GM18858 (cell line): ENCODE results near the gene HMG20B.
A peak's percentile ranks its signal among the peaks of the same experiment; 100 is the strongest.
"Not testable (repeated sequence)": the region's sequence is repeated elsewhere in the genome, so short reads cannot be mapped to it uniquely, and the experiment has no call there.

ENCODE experiments used
- ATAC-seq: cut with Tn5 transposase; IDR thresholded peaks from one replicate; pipeline ENCODE4 v1.9.1; 2021; ENCODE audit not compliant: unreplicated experiment

HMG20B gene

DNA sequence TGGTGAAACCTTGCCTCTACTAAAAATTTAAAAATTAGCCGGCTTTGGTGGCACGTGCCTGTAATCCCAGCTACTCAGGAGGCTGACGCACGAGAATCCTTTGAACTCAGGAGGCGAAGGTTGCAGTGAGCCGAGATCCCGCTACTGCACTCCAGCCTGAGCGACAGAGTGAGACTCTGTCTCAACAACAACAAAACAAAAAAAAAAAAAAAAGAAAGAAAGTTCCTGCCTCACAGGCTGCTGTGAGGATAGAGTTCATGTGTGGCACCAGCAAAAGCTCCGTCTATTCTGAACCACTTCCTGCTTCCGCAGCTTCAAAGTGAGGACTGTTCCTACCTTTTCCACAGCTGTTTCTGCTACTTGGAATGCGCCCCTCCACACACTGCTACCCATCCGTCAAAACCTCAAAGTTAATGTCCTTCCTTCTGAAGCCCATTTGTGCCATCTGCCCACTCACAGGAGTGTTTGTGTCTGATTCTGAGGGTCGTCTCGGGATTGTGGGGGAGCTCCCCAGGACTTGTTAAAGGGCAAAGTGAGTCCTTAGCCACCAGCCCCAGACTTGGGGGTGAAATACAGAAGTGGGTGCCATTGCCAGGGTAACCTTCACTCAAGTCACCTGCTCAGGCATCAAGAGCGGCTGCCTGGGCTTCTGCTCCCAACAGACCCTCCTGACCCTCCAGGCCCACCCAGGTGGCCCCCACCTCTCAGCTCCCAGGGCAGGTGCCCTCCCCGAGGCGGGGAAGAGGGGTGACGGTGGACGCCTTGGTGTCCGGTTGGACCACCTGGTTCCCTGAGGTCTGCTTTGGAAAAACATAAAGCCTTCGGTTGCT, 18.3 kb upstream of the HMG20B start:
- ATAC-seq: no peak

DNA sequence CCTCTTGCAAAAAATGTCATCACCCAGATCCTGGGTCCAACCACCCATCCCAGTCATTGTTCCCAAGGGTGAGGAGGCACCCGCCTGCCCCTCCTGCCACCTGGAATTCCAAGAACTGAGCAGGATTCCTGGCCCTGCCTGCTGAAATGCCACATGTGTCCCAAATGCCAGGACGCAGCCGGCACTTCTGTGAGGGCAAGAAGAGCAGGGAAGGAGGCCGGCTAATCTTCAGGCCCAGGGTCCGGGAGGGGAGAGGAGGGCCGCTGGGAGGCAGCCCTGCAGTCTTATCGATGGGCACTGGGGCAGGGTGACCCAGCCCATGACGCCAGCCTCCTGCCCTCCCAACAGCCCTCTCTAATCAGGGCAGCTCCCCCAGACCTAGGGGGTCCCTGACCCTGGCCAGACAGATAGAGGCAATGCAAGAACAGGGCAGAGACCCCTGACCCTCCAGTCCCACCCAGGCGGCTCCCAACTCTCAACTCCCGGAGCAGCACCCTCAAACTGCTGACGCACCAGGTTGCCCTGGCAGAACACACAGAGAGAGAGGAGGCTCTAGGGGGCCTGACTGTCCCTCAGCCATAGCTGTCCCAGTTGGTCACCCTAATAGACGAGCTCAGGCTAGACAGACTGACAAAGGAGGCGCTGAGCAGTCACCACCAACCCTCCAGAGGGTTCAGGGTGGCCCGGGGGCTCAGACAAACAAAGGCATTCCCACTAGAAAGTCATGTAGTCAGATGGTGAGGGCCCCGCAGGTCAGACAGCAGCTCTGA, 16.9 kb upstream of the HMG20B start:
- no peak for ATAC-seq

DNA sequence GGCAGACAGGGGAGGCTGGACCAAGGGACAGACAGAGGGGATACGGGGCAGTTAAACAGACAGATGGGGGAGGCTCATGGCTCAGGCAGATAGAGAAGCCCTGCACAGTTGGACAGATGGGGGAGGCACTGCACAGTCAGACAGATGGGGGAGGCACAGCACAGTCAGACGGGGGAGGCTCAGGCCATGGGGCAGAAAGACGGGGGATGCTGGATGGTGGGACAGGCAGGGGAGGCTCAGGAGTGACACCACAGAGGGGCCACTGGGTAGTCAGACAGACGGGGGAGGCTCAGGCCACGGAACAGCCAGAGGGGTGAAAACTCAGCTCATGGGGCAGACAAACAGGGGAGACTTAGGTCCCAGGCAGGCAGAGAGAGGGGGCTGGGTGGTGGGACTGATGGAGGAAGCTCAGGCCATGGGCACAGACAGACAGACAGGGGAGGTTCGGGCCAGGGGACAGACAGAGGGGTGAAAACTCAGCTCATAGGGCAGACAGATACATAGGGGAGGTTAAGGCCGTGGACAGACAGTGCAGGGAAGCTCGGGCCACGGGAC, 16.2 kb upstream of the HMG20B start:
- ATAC-seq: no peak

DNA sequence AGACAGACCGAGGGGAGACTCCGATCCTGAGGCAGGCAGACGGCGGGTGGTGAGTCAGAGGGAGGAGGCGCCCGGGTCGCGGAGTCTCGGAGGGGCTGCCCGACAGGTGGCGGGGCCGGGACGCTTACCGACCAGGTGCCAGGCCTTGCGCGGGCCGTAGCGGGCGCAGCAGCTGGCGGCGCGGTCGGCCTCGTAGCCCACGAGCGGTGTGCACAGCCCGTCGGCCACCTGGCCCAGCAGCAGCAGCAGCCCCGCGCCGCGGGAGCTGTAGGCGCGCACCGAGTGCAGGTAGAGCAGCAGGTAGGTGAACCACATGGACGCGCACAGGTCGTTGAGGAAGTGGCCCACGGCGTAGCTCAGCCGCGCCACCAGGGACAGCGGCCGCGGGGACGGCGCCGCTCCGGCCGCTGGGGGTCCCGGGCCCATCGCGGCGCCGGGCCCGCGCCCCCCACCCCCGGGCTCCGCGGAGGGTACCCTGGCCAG, 15.7 kb upstream of the HMG20B start:
- peak; percentile 15 for ATAC-seq

DNA sequence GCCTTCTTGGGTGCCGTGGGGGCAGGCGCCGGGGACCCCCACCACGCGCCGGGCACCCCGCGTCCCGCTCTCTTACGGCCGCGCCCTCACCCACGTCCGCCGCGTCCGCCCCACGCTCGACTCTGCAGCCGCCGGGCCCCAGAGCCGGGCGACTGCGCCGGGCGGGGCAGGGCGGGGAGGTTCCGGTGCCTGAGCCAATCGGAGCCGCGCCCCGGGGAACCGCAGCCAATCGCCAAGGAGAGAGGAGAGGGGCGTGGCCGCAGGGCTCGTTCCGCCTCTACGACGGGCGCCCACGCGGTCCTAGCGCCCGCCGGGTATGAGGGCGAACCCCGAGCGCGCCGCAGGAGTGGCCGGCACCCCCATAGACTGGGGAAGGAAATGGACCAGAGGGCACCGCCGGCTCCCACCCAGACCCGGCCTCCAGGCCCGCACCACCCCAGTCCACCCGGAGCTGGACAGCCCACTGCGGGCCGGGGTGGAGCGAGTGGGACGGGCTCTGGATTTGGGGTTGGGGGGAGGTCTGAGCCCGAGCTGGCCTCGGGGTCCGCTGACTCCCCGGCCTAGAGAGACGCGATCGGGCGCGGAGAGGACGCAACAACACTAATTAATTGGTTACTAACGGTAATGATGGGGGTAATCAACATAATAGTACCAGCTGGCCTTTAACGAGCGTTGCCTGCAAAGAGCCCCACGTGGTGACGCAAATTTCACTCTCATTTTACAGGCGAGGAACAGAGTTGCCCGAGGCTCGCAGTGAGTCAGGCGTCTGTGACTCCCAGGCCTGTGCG, 15.1 kb upstream of the HMG20B start, which contains the start of gene MFSD12:
MFSD12 (minus strand) TSS at position 126 of the 788 bp plus-strand sequence. CDS start 183 bp downstream, outside the sequence.
- peak; percentile 62 for ATAC-seq

DNA sequence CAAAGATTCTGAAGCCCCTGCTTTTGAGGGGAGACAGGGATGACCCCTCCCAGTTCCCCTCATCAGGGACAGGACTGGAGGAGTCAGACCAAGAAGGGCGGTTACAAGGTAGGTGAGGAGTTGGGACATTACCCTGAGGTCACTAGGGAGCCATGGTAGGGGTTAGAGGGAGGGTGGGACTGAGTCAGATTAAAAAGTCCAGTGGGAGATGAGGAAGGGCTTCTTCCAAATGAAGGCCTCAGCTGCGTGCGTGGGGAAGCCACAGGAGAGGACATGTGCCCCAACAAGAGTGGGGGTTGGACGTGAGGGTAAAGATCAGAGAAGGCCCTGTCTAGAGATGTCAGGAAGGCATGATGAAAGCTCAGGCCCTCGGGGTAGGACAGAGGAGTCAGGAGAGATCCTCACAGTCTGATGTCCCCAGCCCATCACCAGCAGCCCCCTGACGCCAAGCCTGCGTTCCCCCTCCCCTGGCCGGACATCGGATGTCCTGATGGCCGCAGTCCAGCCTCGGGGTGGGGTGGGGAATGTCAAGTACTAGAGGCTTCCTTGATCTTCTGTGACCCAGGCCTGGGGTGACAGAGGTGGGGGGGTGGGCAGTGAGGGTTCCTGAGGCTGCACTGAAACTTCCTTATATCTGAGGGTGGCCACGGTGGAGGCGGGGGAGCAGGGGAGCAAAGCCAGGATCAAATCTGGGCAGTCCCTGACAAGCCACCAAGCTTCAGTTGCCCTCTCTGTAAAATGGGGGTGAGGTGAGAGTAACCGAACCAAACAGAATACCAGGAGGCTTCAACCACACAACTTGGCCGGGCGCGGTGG, 8.8 kb upstream of the HMG20B start:
- no peak for ATAC-seq

DNA sequence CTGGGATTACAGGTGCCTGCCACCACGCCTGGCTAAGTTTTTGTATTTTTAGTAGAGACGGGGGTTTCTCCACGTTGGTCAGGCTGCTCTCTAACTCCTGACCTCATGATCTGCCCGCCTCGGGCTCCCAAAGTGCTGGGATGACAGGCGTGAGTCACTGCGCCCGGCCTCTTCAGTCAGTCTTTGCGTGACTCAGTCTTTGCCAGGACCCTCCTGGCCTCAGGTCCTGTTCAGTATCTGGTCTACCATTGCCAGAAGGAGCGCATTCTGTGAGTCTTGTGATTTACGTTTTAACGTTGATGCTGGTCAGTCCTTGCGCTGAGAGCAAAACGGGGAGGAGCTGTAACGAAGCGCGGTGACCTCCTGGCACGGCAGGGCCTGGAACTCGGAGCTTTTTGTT, 7.6 kb upstream of the HMG20B start:
- no peak for ATAC-seq

DNA sequence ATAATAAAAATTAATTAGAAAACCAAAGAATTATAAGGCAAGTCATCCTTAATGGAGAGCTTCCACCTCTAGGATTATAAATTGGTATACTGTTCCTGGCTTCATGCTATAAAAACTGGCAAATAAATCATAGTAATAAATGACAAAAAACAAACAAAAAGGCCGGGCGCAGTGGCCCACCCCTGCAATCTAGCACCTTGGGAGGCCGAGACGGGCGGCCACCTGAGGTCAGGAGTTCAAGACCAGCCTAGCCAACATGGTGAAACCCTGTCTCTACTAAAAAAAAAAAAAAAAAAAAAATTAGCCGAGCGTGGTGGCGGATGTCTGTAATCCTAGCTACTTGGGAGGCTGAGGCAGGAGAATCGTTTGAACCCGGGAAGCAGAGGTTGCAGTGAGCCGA, 2.7 kb upstream of the HMG20B start:
- ATAC-seq: not testable (repeated sequence)

DNA sequence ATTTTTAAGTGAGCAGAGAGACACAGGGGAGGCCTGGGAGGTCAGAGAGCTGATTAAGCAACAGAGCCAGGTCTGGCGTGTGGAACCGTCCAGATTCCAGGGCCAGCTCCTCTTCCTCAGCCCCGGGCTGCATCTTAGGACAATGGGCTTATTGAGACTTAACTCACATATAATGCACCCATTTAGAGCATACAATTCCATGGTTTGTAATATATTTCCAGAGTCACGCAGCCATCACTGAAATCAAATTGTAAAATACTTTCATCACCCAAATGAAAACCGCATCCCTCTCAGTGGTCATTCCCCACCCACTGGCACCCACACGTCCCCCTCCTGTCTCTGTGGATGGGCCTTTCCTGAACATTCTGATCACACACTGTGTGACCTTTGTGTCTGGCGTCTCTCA, 2.1 kb upstream of the HMG20B start:
- ATAC-seq: no peak

DNA sequence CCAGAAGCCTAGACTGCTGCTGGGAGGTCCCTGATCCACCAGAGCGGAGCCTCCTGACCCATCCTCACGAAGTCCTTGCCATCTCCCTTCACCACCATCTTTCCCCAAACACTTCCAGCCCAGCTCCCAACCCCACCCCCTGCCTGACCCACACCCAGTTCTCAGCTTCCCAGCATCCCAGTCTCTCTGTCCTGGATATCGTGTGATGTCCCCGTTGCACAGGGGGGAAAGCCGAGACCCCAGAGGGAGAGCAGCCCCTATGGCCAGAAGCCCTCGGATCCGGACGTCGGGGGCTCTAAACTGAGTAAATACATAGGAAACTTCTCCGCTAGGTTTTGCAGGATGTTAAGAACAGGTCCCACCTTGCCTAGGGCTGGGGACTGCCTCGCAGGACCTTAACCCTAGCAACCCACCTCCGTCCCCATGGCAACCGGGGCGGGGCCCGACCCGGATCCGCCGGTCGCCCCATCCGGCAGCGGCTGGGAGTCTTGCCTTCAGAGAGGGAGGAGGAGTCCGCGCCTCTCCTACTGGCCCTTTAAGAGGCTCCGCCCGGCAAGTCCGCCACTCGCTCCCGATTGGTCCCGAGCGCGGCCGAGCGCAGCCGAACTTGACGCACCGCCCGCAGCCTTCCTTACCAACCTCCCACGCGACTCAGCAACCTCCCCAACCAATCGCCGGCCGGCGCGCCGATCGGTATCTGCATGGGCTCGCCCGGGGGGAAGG, 451 bp upstream of the HMG20B start:
- ATAC-seq: peak; percentile 80

DNA sequence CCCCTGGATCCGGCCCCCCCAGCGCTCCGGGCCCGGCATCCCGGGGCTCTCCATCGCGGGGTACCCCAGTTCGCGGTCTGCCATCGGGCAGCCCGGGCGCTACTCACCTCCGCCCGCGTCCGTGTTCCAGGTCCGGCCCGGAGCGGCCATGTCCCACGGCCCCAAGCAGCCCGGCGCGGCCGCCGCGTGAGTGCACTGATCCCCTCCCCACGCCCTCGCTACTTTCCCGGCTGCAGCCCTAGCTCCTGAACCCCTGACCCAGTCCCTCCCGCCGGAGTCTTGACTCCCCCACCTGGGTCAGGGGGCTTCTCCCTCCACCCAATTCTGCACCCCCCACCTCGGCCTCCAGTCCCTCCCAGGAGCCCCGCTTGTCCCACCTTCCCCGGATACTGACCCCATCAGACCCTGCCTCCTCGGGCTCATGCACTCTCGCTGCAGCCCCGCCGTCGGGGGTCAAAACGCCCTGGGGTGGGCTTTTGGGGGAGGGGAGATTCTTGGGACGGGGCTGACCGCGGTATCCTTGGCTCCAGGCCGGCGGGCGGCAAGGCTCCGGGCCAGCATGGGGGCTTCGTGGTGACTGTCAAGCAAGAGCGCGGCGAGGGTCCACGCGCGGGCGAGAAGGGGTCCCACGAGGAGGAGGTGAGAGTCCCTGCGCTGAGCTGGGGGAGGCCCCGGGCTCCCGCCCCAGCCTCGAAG, 566 bp downstream of the HMG20B start:
- no peak for ATAC-seq

DNA sequence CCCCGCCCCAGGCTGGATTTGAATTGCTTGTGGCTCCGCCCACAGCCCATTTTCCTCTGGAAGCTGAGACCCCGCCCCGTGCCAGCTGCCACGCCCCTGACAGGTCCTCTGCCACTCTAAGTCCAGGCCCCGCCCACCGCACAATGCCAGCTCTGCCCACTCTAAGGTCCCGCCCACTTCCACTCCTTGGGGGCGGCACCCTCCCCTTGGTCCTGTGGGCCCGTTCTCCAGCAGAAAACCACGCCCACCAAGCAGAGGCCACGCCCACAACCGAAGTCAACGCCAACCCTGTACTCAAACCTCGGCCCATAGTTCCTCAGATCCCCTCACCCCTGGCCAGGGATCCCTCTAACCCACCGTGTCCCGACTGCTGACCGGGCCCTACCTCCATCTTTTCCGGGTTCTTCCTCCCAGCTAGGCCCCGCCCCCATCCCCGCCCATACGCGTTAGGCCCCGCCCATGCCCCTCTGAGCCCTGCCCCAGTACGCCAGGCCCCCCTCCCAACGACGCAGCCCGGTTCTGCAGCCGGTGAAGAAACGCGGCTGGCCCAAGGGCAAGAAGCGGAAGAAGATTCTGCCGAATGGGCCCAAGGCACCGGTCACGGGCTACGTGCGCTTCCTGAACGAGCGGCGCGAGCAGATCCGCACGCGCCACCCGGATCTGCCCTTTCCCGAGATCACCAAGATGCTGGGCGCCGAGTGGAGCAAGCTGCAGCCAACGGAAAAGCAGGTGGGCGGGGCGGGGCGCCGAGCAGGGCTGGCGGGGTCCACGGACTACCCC, 1.3 kb downstream of the HMG20B start:
- no peak for ATAC-seq

DNA sequence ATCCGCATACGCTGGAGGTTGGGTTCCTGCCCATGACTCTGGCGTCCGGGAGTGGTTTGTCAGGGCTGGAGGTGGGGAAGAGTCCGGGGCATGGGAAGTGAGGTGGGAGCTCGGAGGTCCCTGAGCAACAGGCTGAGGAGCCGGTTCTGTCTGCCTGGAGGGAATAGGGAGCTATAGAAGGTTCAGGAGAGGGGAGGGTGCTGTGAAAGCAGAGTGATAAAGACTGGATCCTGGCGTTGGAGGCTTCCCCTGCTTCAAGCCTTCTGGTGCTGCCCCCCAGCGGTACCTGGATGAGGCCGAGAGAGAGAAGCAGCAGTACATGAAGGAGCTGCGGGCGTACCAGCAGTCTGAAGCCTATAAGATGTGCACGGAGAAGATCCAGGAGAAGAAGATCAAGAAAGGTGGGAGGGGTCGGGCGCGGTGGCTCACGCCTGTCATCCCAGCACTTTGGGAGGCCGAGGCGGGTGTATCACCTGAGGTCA, 2.6 kb downstream of the HMG20B start:
- ATAC-seq: no peak

DNA sequence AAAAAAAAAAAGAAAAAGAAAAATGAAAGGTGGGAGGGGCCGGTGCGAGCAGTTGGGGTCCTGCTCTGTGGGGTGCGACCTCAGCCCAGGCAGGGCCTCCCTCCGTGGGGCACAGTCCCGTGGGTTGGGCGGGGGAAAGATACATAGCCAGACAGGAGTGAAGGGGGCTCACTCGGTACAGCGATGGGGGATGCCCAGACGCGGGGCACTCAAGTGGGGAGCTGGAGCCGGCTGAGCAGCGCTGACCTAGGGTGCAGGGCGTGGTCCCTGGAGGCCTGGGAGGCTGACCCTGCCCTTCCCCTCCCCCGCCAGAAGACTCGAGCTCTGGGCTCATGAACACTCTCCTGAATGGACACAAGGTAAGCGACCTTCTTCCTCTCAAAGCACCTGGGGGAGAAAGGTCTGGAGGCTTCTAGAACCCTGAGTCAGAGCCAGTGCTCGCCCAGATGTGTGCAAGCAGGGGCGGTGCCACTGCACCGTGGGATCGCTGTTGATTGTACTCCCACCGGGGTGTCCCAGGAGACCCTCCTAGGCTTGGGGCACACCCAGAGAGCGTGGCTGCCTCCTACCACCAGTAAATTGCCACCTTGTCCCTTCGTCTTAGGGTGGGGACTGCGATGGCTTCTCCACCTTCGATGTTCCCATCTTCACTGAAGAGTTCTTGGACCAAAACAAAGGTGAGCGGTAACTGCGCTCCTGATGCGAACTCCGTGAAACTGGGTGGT, 3.4 kb downstream of the HMG20B start:
- no peak for ATAC-seq

DNA sequence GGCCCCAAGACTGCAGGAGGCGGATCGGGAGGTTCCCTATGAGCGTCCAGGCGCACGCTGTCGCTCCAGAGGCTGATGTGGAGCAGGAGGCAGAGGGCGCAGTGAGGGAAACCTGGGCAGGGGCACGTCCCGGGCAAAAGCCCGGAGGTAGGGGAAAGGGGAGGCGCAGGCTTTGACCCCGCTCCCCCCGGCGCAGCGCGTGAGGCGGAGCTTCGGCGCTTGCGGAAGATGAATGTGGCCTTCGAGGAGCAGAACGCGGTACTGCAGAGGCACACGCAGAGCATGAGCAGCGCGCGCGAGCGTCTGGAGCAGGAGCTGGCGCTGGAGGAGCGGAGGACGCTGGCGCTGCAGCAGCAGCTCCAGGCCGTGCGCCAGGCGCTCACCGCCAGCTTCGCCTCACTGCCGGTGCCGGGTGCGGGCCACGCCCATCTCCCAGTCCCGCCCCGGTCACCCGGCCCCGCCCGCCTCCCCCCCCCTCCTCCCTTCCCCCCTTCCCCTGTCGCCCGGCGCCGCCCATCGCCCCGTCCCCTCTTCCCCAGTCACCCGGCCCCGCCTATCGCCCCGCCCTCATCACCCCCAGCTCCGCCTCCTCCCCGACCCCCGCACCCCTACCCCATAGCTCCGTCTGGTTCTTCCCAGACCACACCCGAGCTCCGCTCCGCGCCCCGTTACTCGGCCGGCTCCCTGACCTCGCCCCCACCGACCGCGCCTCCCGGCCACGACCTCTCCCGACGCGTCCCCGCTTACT, 4.1 kb downstream of the HMG20B start:
- no peak for ATAC-seq

DNA sequence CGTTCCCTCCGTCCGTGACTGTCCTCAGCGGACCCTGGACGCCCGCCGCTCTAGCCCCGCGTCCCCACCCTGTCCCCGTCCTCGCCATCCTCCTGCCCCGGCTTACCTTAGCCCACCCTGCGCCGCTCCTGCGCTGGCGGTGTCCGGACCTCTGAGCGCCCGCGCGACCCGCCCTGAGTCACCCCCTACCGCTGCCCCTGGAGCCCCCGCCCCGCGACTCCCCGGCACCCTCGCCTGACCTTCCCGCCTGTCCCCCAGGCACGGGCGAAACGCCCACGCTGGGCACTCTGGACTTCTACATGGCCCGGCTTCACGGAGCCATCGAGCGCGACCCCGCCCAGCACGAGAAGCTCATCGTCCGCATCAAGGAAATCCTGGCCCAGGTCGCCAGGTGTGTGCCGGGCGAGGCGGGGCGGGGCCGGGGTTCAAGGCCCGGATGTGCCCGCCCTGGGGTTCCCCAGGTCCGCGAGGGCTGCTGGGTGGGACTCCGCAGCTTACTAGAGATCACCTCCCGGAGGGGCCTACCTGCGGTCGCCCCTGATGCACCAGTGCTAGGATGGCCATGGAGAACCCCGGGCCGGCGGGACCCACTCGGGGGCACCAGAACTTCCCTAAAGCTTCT, 5.1 kb downstream of the HMG20B start:
- no peak for ATAC-seq
